H7 (cell line): Measurements from ENCODE around the gene GOLGA1. TPM values are rescaled to one million over a fixed set of nuclear protein-coding genes. Genes with fewer than 3 reads are reported as not detected.
A peak's percentile ranks its signal among the peaks of the same experiment; 100 is the strongest.

Experiments
- DNase-seq: peaks from one replicate; pipeline ENCODE4 v3.0.0; 2012
- H3K27me3 ChIP-seq: 2 replicates; pipeline ENCODE4 v1.6.0; 2011; ENCODE audit warnings: mild to moderate bottlenecking, low read length; ENCODE audit not compliant: control insufficient read depth, insufficient read depth
- H3K36me3 ChIP-seq: replicated peaks from 2 replicates; pipeline ENCODE4 v1.5.1; 2011; ENCODE audit warnings: low read length; ENCODE audit not compliant: control insufficient read depth, insufficient read depth
- H3K4me3 ChIP-seq: 2 replicates; pipeline ENCODE4 v1.5.1; 2011; ENCODE audit warnings: low read depth, mild to moderate bottlenecking, control low read depth, low read length, moderate library complexity; ENCODE audit not compliant: insufficient read depth
- total RNA-seq: library from RNA; depleted of rRNA; stranded (reverse); fragments of >200 nt; shearing (Covaris generic); gene quantifications from 2 replicates; pipeline ENCODE4 v1.2.3, GENCODE V29; 2014; rRNA removed

The GOLGA1 gene
- total RNA-seq, 1 experiment from 2014 or later, result 3.9 TPM

DNA sequence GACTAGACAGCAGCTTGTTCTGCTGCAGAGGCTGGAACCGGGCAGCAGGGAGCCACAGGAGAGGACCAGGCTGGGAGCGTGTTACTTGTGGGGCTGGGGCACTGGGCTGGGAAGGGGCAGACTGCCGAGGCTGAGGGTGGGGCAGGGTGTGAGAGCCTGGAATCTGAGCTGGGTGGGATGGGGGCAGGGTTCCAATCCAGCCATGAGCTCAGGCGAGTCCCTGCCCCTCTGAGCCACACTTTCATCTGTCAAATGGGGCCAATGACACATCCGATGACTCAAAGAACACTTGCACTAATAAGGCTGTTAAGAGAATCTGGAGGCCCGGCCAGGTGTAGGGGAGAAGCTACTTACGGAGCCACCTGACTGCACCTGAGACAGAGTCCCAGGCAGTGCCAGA, 106.3 kb downstream of the GOLGA1 start:
- Histone ChIP-seq H3K27me3 (no peaks in the 10 kb centered on the region), H3K4me3 (no peak overlapping the region), H3K36me3 (no peaks in the 10 kb centered on the region)
- peak; percentile 51 for DNase-seq

- DNase-seq, result no peak
- Histone ChIP-seq H3K4me3 (no peak overlapping the region), H3K36me3 (no peaks in the 10 kb centered on the region), H3K27me3 (no peaks in the 10 kb centered on the region)
Measured at GRCh38 chr9:124831642-124832364, 109.1 kb downstream of the GOLGA1 start.

DNA sequence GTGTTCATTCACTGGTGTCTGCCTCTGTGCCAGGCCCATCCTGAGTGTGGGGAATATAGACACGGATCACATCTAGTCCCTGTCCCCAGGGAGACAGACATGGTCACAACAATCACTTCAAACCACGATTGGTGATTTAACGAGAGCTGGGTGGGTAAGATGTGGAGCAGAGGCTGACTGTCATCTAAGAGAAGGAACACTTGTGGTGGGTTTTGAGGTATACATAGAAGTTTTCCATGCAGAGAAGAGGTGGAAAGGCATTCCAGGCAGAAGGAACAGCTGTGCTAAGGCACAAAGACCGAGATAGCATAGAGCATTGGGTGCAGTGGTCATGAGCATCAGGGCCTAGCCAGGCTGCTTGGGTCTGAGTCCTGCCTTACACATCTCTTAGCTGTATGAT, 110.3 kb downstream of the GOLGA1 start:
- Histone ChIP-seq H3K36me3 (no peaks in the 10 kb centered on the region), H3K27me3 (no peaks in the 10 kb centered on the region), H3K4me3 (no peak overlapping the region)
- DNase-seq, result no peak

- no peaks in the 10 kb centered on the region for H3K27me3 ChIP-seq
- DNase-seq, result no peak
Measured at GRCh38 chr9:124829334-124829669, 111.6 kb downstream of the GOLGA1 start.

GRCh38 chr9:124828489-124829333, 112.2 kb downstream of the GOLGA1 start:
- no peaks in the 10 kb centered on the region for H3K27me3 ChIP-seq
- no peaks in the 10 kb centered on the region for H3K36me3 ChIP-seq
- DNase-seq, result no peak
- no peak overlapping the region for H3K4me3 ChIP-seq

More at GRCh38 chr9:124829334-124829669, 111.6 kb downstream of the GOLGA1 start:
- Histone ChIP-seq H3K36me3 (no peaks in the 10 kb centered on the region), H3K4me3 (no peak overlapping the region)

Other genes starting within 250 kb of the GOLGA1 start
- 91.1 and 97.7 TPM in 2 replicates for gene NR6A1, start 169.8 kb downstream of the GOLGA1 start, total RNA-seq
- gene OLFML2A, start 163.9 kb downstream of the GOLGA1 start, total RNA-seq, result 5.6 and 7.4 TPM in 2 replicates
- not detected in 2 replicates for gene WDR38, start 87.6 kb downstream of the GOLGA1 start, total RNA-seq
- 2,762 and 3,564 TPM in 2 replicates for gene RPL35, start 79.1 kb downstream of the GOLGA1 start, total RNA-seq
- 34.5 and 42.4 TPM in 2 replicates for gene ARPC5L, start 79.0 kb downstream of the GOLGA1 start, total RNA-seq
- gene SCAI, start 202.4 kb upstream of the GOLGA1 start, total RNA-seq, result 6.4 and 10.6 TPM in 2 replicates
- 34.7 and 36.7 TPM in 2 replicates for gene PPP6C, start 248.7 kb upstream of the GOLGA1 start, total RNA-seq